Measurements from ENCODE around the gene MSANTD1.

The MSANTD1 gene

DNA sequence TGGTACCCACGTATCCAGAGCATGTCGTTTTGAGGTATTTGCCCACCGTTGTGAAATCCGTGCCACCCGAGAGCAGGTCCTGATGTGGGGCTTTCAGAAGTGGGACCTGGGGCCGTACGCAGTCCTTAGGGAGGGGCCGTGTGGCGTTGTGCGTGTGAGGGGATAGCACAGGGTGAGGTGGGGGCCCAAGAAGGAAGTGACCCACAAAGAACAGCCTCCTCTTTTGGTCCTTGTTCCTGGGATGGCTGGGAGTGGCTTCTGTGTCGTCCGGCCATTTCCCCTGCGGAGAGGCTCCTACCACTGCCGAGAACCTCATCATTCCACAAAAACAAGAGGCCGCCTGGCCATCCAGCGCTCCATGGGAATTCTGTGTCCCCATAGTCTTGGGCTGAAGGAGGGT lies 17.0 kb upstream of the MSANTD1 start:
- Mint-ChIP-seq H3K4me3 (no peak overlapping the region), H3K9me3 (no peaks in the 10 kb centered on the region), H3K36me3 (ENCODE audit: low read depth) (peaks cover 49% of the 10 kb centered on the region), H3K27ac (peak overlapping the region; percentile 16), H3K27me3 (ENCODE audit: low read depth, poor library complexity) (no peaks in the 10 kb centered on the region), H3K4me1 (peaks cover 3% of the 10 kb centered on the region)
- TF ChIP-seq, protein P1, sequence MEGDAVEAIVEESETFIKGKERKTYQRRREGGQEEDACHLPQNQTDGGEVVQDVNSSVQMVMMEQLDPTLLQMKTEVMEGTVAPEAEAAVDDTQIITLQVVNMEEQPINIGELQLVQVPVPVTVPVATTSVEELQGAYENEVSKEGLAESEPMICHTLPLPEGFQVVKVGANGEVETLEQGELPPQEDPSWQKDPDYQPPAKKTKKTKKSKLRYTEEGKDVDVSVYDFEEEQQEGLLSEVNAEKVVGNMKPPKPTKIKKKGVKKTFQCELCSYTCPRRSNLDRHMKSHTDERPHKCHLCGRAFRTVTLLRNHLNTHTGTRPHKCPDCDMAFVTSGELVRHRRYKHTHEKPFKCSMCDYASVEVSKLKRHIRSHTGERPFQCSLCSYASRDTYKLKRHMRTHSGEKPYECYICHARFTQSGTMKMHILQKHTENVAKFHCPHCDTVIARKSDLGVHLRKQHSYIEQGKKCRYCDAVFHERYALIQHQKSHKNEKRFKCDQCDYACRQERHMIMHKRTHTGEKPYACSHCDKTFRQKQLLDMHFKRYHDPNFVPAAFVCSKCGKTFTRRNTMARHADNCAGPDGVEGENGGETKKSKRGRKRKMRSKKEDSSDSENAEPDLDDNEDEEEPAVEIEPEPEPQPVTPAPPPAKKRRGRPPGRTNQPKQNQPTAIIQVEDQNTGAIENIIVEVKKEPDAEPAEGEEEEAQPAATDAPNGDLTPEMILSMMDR (IDR thresholded peaks at IDR 0.05): no peak
- DNase-seq: no peak

DNA sequence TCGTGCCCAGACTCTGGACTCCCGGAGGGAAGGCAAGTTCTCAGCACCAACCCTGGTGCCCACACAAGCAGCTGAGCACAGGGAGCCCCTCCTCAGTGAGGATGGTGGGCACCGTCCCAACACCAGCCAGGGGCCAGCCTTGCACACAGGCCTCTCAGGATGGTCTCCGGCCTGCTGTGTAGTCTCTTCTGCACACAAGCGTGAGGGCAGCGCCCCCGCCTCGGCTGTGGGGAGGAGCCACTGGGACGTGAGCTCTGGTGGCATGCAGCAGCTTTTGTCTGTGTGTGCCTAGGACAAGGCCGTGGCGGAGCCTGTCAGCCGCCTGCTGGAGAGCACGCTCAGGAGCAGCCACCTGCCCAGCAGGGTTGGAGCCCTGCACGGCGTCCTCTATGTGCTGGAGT lies 16.1 kb upstream of the MSANTD1 start:
- DNase-seq: no peak
- H3K27me3 Mint-ChIP-seq (ENCODE audit: low read depth, poor library complexity): no peaks in the 10 kb centered on the region
- H3K36me3 Mint-ChIP-seq (ENCODE audit: low read depth): peaks cover 54% of the 10 kb centered on the region
- no peak overlapping the region for H3K4me3 Mint-ChIP-seq
- peaks cover 9% of the 10 kb centered on the region for H3K4me1 Mint-ChIP-seq
- TF ChIP-seq, protein P1 (IDR thresholded peaks at IDR 0.05): no peak
- no peaks in the 10 kb centered on the region for H3K9me3 Mint-ChIP-seq
- H3K27ac Mint-ChIP-seq: no peak overlapping the region

DNA sequence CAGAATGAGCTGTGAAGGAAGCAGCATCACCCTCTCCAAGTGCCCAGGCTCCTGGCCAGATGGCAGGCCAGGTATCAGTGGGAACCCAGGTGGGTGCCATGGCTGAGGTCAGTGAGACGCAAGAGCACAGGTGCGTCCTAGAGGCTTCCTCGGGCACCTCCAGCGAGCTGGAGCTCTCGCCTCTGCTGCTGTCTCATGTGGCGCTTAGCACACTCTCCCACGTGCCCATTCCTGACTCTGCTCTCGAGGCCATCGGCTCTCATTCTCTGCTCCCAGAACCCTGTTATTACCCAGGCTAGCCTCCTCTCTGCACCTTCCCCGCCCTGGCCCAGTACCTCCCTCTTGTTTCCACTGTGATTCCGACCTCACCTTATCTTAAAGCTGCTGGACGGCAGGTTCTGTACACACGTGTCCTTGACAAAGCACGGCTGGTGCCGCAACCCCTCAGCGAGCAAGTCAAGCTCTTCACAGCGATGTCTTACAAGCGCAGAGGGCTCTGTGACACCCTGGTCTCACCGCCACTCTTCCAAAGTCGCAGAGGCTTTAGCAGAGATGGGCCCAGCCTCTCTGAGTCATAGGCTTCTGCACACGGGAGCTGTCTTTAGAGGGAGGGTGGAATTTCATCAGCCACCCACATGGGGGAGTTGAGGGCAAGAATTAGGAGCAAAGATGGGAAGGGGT lies 15.4 kb upstream of the MSANTD1 start:
- no peak for DNase-seq
- peaks cover 52% of the 10 kb centered on the region for H3K36me3 Mint-ChIP-seq (ENCODE audit: low read depth)
- H3K4me1 Mint-ChIP-seq: peaks cover 15% of the 10 kb centered on the region
- no peaks in the 10 kb centered on the region for H3K9me3 Mint-ChIP-seq
- TF ChIP-seq, protein P1 (IDR thresholded peaks at IDR 0.05): no peak
- no peak overlapping the region for H3K4me3 Mint-ChIP-seq
- peak overlapping the region; percentile 93 for H3K27ac Mint-ChIP-seq
- H3K27me3 Mint-ChIP-seq (ENCODE audit: low read depth, poor library complexity): no peaks in the 10 kb centered on the region

DNA sequence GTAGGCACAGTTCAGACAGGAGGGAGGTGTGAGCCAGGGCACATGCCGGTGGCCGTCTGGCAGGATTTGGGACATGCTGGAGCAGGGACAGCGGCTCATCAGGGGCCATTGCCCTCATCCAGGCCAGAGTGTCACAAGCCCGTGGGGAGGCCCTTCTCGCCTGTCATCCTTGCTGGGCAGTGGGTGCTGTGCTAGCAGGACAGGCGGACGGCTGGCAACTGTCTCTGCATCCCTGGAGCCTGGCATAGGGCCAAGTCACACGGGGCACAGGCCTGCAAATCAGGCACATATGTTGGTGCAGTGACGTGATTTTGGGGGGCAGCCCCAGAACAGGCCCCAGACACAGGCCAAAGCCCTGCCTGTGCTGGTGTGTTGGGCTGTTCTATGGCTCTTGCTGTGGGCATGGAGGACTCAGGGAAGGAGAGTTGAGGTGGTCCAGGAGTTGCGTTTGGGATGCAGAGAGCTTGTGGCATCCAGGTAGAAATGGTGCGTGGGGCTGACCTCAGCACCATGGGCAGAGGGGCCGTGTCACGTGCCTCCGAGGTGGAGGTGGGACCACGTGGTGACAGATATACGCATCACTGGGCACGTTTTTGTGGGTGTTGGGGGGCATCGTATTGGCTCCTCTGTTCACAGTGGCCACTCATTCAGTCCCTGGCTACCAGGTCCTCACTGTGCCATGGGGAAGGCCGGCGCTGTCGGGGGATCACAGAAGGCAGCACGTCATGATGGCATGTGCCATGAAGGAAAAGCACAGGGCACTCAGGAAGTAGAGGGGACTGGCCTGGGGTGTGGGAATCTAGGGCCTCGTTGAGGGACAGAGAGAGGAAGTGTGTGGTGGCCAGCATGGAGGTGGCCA lies 14.6 kb upstream of the MSANTD1 start:
- TF ChIP-seq, protein P1 (IDR thresholded peaks at IDR 0.05): no peak
- peaks cover 43% of the 10 kb centered on the region for H3K36me3 Mint-ChIP-seq (ENCODE audit: low read depth)
- peak overlapping the region; percentile 9 for H3K27ac Mint-ChIP-seq
- no peaks in the 10 kb centered on the region for H3K9me3 Mint-ChIP-seq
- no peak overlapping the region for H3K4me3 Mint-ChIP-seq
- H3K4me1 Mint-ChIP-seq: peaks cover 23% of the 10 kb centered on the region
- H3K27me3 Mint-ChIP-seq (ENCODE audit: low read depth, poor library complexity): no peaks in the 10 kb centered on the region
- DNase-seq: no peak

DNA sequence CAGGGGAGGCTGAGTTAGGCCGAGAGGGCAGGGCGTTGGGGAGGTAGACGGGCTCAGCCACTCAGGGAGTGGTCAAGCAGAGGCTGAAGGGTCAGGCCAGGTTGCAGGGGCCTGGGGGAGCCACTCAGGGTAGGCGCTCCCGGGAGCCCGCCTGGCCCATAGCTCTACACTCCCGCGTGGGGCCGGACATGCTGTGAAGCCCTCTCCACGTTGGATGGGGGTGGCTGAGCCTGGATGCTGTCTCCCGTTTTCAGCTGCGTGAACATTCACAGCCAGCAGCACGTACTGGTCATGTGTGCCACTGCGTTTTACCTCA lies 14.0 kb upstream of the MSANTD1 start:
- H3K9me3 Mint-ChIP-seq: no peaks in the 10 kb centered on the region
- H3K4me3 Mint-ChIP-seq: no peak overlapping the region
- no peaks in the 10 kb centered on the region for H3K27me3 Mint-ChIP-seq (ENCODE audit: low read depth, poor library complexity)
- DNase-seq: no peak
- peak overlapping the region; percentile 9 for H3K27ac Mint-ChIP-seq
- TF ChIP-seq, protein P1 (IDR thresholded peaks at IDR 0.05): no peak
- peaks cover 37% of the 10 kb centered on the region for H3K36me3 Mint-ChIP-seq (ENCODE audit: low read depth)
- peaks cover 23% of the 10 kb centered on the region for H3K4me1 Mint-ChIP-seq
